GM19468 (cell line): ENCODE data around the gene UBE2J2.

Experiments
- ATAC-seq: cut with Tn5 transposase; IDR thresholded peaks from one replicate; pipeline ENCODE4 v1.9.1; 2021; ENCODE audit warnings: mild to moderate bottlenecking, moderate library complexity, moderate number of reproducible peaks; ENCODE audit not compliant: unreplicated experiment; ENCODE audit errors: extremely low read depth

The UBE2J2 gene

GRCh38 chr1:1310109-1310385 lies 36.4 kb upstream of the UBE2J2 start:
- ATAC-seq, result no peak

GRCh38 chr1:1309251-1310108 lies 35.8 kb upstream of the UBE2J2 start:
- ATAC-seq, result no peak

GRCh38 chr1:1308756-1309250 lies 35.1 kb upstream of the UBE2J2 start:
- no peak for ATAC-seq

DNA sequence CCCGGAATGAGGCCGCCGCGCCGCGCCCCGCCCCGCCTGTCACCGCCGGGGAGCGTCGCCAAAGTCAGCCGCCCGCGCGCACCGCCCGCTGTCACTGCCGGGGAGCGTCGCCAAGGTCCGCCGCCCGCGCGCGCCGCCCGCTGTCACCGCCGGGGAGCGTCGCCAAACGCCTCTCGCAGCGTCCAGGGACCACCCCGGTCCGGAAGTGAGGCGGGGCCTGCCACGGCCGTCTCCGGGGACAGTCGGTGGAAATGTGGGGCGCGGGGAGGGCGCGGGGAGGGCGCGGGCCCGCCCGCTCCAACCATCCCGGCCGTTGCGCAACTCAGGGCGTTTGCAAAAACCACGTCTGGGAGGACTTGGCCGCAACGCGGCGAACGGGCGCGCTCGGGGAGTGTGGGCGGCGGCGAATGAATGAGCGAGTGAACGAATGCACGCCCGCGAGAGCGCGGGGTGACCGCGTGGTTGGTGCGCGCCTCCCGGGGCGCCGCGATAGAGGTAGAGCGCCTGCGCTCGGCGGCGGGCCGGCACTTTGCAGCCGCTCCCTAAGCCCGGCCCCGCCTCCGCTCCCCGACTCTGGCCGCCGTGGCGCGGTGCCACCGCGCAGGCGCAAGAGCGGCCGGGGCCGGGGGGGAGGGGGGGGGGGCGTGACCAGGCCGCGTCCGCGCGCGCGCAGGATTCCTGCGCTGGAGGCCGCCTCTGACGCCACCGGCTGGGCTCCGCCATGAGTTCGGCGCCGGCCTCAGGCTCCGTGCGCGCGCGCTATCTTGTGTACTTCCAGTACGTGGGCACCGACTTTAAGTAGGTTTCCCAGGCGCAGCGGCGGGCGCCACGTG lies 34.5 kb upstream of the UBE2J2 start, which contains the start of the genes ACAP3 and PUSL1:
Gene ACAP3 (minus strand): TSS at position 8 of the 833 bp plus-strand sequence. CDS start 115 bp downstream, outside the sequence.
Gene PUSL1 (plus strand): TSS at position 675 of the 833 bp plus-strand sequence. CDS start 47 bp downstream, at position 722.
- peak; percentile 32 for ATAC-seq

GRCh38 chr1:1307261-1307922 lies 33.7 kb upstream of the UBE2J2 start:
- ATAC-seq, result peak; percentile 12

DNA sequence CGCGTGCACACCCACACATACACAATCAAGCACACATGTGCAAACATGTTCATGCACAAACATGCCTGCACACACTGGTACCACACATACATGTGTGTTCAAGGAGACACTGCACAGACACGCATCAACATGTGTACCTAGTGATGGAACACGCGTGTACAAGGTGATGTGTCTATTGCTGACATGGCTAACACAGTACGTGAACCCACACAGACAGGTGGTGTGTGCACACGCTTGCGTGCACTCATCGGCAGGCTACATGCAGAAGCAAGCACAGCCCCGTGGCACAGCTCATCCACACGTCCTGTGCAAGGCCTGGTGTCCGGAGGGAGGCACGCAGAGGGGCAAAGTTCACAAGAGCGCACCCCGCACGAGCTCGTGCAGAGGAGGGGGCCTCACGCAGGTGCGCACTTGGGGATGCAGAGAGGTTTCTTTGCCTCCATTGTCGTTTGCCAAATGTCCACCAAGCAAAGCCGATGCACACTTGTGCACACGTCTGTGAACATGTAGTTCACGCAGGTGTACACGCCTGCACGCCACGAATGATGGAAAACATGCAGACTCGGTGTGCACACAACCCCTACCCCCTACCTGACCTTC lies 33.1 kb upstream of the UBE2J2 start:
- ATAC-seq, result no peak

DNA sequence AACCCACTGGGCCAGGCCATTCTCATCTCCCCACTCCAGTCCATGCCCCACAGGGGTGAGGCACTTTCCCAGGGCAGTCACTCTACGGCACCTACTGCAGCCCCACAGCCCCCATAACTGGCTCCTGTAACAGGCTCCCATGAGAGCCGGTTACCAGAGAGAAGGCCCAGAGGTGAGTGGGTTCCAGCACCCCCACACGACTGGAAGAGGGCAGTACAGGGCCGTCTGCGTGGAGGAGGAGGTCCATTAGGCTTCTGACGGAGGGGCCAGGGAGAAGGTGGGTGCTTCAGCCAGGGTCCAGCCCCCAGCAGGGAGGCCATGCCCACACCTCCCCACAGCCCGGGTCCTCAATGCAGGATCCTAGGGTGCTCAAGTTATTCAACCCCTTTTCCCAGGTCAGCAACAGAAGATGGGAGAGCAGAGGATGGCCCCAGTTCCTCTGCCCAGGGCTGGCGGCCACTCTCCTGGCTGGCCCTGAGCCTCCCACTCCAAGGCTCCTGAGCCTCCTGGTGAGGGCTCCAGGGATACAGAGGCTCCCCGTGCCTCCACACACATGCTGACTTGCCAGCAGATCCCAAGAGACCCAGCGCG lies 32.5 kb upstream of the UBE2J2 start:
- ATAC-seq, result no peak

DNA sequence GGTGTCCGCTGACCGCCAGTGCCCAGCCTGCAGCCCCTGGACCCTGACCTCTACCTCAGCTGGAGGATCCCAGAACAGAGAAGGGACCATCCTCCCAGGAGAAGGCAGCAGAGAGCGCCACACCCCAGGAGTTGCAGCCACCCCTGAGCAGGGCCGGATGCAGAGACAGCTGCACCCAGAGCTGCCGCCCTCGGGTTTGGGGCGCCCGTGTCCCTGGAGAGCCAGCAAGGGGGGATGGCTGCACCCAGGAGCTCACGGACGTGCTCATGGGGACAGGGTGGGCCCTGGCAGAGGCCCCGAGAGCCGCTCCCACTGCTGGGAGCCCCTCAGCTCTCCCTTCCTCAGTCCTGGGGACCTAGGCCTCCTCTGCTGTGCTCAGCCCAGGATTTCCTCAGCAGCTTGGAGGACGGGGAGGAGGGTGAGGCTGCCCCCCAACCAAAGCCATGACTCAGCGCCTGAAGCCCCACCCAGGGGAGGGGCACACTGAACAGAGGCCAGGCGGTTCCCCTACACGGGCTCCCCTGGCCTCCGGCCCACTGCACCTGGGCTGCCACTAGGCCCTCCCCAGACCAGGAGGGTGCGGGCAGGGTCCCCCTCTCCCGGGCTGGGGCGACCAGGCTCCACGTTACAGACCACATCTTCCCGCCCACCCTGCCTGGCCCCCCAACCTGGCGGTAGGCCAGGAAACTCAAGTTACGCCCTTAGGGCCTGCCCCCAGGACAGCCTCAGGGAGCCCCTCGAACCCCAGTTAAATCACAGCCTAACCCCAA lies 31.8 kb upstream of the UBE2J2 start:
- ATAC-seq, result no peak

DNA sequence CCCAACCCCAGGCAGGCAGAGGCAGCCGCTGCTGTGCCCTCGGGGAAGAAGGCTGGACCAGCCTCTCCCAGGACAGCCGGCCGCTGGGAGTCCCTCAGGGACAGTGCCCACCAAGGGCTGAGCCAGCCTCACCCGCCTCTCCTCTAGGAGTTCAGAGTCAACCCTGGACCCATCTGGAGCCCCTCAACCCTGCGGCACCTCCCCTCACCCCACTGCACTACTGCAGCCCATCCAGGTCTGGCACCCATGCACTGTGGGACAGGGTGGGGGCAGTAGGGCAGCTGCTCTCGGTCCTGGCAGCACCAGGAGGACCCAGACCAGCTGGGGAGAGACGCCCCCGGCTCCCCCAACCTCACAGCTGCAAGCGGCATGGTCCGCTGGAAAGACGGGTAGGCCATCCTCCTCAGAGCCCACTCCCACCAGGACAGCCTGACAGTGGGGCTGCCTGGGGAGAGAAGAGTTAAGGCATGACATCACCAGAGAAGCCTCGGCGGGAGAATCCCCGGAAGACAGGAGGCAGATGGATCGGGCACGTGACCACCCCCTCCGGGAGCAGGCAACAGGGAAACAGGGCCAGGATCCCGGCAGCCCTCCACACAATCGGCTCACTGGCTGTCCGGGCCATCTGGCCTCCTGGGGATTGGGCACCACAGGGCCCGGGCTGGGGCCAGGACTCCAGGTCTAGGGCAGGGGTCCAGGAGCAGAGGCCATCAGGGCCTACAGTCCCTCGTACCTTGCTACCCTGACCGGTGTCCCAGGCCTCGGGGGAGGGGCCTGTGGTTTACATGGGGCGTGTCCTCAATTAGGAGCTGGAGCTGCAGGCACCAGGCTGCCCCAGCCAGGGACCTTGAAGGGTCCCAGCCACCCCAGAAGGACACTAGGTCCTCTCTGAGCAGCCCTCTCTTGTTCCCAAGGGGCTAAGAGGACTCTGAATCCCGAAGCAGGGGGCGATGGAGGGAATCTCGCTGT lies 31.0 kb upstream of the UBE2J2 start:
- ATAC-seq, result no peak

DNA sequence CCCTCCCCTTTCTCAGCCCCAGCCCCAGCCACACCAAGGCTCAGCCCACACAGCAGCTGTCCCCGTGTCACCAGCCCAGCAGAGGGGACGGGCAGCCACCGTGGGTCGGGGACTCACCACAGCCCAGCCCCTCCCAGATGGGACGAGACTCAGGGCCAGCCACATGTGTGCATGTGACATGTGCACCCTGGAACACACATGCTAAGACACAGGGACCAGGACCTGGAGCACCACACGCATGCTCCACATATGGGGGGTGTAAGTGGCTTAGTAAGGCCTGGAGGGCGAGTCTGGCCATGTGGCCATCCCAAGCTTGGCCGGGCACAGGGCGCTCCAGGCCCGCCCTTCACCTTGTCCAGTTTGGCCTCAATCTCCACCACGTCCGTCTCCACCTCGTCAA lies 30.1 kb upstream of the UBE2J2 start:
- ATAC-seq, result no peak

DNA sequence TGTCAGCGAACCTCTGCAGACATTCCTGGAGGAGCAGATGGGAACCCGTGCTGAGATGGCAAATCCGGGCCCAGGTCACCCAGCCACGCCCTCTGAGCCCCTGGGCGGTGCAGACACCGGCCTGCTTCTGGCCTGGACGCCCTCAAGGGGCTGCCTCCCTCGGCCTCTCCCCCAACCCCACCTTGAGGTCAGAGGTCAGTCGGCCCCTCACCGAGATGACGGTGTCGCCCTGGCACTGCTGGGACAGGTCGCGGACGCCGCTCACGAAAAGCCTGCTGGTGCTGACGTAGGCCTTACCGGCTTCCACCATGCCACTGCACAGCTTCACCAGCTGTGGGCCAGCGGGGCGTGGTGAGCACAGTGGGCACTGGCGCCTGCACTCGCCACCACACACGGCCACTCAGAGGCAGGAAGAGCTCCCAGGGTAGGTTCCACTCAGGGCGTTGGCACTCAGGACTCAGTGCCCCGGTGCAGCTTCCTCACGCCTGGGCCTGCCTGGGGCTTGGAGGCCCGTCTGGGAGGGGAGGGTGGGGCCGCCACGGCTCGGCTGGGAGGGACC lies 29.4 kb upstream of the UBE2J2 start:
- ATAC-seq, result no peak

- no peak for ATAC-seq
Observed at GRCh38 chr1:1302006-1302430, 28.4 kb upstream of the UBE2J2 start.

- no peak for ATAC-seq
Observed at GRCh38 chr1:1300352-1300739, 26.7 kb upstream of the UBE2J2 start.

DNA sequence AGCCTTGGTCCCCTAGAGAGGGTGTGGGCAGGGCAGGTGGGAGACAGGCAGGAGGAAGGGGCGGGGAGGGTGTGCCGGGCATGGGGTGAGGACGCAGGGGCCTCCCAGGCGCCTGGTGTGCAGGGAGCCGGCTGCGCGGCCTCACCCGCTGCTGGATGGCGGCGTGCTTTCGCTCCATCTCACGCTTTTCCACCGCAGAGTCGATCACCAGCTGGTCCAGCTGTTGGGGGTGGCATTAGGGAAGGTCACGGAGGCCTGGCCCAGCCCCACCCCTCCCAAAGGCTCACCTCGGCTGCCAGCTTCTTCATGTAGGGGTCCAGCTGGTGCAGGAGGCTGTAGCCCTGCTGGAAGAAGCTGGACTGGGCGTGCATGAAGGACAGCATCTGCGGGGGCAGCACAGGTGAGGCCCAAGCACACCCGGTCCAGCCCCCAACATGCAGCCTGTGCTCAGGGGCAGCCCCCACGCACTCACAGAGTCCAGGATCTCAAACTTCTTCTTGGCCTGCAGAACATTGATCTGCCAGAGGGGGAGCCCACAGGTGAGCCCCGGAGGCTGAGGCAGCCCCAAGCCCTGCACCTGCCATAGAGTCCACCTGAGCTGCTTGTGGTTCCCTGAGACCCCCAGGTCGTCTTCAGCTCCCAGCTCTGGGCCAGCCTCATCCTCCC lies 26.2 kb upstream of the UBE2J2 start:
- ATAC-seq, result no peak

DNA sequence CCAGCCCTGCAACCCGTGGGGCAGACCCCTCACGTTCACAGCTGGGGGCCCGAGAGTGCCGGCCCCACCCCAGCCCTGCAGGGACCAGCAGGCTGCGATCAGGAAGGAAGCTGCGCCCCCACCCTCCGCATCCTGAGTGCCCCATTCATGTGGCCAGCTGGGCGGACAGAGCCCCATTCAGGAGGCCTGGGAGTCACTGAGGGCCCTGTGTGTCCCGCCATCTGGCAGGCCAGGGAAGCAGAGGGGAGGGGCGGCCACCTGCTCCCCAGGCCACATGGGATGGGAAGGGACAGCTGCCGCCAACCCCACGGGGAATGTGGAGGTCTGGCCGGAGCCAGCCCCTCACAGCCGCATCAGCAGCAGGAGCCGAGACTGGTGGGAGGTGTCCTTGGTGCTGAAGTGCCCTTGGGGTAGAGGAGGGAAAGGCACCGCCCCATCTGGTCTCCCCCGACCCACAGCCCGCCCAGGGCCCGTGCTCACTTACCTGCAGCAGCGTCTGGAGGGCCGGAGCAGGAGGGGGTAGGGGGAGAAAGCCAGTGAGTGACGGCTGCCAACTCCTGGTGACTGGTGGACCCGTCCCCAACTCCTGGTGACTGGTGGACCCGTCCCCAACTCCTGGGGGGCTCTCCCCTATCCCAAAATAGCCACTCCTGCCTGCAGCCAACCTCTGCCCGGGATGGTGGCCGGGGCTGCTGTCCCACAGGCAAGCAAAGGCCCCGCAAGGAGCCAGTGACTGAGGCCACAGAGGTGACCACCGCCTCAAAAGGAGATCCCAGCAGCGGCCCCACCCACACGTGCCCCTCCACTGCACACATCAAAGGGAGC lies 25.4 kb upstream of the UBE2J2 start:
- no peak for ATAC-seq

DNA sequence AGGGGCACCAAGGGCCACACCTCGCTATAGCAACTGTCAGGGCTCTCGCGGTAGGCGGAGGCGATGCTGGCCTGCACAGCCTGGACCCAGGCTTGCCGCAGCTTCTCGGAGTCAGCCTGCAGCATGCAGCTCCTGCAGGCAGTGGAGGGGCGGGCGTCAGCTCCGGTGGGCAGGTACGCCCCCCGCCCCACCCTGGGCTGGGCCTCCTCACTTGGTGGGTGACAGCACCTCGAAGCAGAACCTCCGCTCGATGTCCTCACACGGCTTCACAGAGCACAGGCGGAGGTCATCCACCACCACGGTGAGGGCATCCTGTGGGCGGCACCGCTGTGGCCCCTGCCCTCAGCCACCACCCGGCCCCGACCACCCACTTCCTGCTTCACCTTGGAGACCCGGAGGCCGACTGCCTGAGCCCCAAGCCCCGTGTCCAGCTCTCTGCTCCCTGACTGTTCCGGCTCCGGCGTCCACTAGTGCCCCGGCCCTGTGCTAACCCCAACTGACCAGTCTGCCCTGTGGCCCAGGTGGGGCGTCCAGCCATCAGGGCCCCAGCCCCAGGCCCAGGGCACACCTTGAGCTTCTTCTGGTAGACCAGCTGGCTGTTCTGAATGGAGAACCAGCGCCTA lies 24.3 kb upstream of the UBE2J2 start:
- no peak for ATAC-seq
